ENCODE data around the gene DIAPH2. TPM values are rescaled to one million over a fixed set of nuclear protein-coding genes. Genes with fewer than 3 reads are reported as not detected.

DIAPH2 gene
- total RNA-seq, 1 donor = 42.3 TPM

GRCh38 chrX:97387004-97387403 is 702.4 kb downstream of the DIAPH2 start:
- no peak for DNase-seq (ENCODE audit: low read depth)
- no peak for TF ChIP-seq CTCF (IDR thresholded peaks at IDR 0.05; ENCODE audit: insufficient read depth, low read length)
- H3K4me3 ChIP-seq (ENCODE audit: low read depth, low read length) = no peak overlapping the region

DNA sequence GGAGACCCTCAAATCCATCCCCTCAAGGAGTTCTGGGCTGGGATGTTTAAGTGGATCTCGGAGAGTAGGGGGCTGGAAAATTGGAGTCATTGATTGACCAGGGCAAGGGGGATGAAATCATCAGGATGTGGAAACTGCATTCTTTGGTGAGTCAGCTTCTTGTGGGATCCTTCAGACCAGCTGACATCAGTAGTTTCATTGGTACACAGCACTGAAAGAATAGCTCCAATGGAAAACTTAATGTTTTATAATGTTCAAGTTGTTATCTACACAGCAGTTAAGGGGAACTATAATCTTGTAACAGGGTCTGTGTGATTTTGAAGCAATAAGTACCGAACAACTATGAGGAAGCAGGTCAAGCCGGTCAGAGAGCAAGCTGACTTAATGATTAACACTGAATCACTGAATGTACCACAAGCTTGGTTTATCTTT is 705.1 kb downstream of the DIAPH2 start:
- no peak overlapping the region for H3K4me3 ChIP-seq (ENCODE audit: low read depth, low read length)
- TF ChIP-seq CTCF (IDR thresholded peaks at IDR 0.05; ENCODE audit: insufficient read depth, low read length) = no peak
- DNase-seq (ENCODE audit: low read depth) = peak; percentile 81

GRCh38 chrX:97397371-97397770 is 712.7 kb downstream of the DIAPH2 start:
- H3K4me3 ChIP-seq (ENCODE audit: low read depth, low read length) = no peak overlapping the region
- DNase-seq (ENCODE audit: low read depth) = no peak
- TF ChIP-seq CTCF (IDR thresholded peaks at IDR 0.05; ENCODE audit: insufficient read depth, low read length) = no peak

DNA sequence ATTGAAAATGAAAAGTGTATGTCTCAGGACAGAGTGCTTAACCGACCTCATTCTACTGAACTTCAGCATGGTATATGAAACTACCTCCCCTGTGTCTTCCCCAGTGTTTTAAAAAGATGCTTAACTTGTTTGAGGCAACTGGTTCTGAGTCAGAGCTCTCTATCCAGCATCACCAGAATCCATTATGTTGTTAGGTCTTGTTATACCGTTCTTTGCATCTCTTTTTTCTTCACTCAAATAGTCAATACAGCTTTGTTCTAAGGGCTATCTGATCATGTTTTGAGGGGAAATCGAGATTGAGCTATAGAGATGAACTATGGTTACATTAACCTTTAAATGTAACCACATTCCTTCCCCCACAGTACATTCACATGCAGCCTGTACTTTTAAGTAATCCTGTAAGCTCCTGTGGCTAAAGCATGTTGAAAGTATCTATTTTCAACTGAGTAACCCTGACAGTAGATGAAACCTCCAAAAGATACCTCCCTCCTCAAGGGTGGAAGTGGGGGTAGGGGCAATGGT is 713.4 kb downstream of the DIAPH2 start:
- no peak overlapping the region for H3K4me3 ChIP-seq (ENCODE audit: low read depth, low read length)
- DNase-seq (ENCODE audit: low read depth) = no peak
- no peak for TF ChIP-seq CTCF (IDR thresholded peaks at IDR 0.05; ENCODE audit: insufficient read depth, low read length)

GRCh38 chrX:97399400-97399799 is 714.8 kb downstream of the DIAPH2 start:
- TF ChIP-seq CTCF (IDR thresholded peaks at IDR 0.05; ENCODE audit: insufficient read depth, low read length) = no peak
- no peak overlapping the region for H3K4me3 ChIP-seq (ENCODE audit: low read depth, low read length)
- DNase-seq (ENCODE audit: low read depth) = peak; percentile 54

GRCh38 chrX:97400492-97400891 is 715.9 kb downstream of the DIAPH2 start:
- H3K4me3 ChIP-seq (ENCODE audit: low read depth, low read length) = no peak overlapping the region
- DNase-seq (ENCODE audit: low read depth) = no peak
- TF ChIP-seq CTCF (IDR thresholded peaks at IDR 0.05; ENCODE audit: insufficient read depth, low read length) = no peak

- H3K4me3 ChIP-seq (ENCODE audit: low read depth, low read length) = no peak overlapping the region
- no peak for DNase-seq (ENCODE audit: low read depth)
- TF ChIP-seq CTCF (IDR thresholded peaks at IDR 0.05; ENCODE audit: insufficient read depth, low read length) = no peak
These were observed 716.5 kb downstream of the DIAPH2 start for GRCh38 chrX:97401154-97401553.
